ENCODE measurements around the gene TMEM222. TPM values are rescaled to one million over a fixed set of nuclear protein-coding genes. Genes with fewer than 3 reads are reported as not detected.

Gene TMEM222
- total and polyA plus RNA-seq, 12 donors, result 30.7 to 73.2 (median 49.8) TPM

DNA sequence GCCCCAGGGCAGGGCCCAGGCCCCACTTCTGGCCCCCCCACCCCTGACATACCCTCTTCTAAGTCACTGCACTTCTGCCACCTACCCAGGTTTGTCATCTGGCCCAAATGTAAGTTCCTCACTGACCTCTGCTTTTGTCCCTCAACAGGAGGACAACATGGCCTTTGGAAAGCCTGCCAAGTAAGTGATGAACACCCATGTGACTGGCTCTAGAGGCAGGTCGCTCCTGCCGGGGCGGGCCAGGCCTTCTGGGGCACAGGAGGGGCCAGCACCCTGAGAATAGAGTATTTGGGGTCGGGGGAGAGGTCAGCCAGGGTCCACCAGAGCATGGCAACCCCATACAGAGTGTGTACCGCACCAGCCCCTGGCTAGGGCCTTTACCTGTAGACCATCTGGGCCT lies 10.0 kb downstream of the TMEM222 start:
- TF ChIP-seq POLR2A (IDR thresholded peaks at IDR 0.05), result no peak
- TF ChIP-seq CTCF (IDR thresholded peaks at IDR 0.05), result no peak
- Histone ChIP-seq H3K27me3 (no peaks in the 10 kb centered on the region), H3K4me3 (no peak overlapping the region), H3K9me3 (replicated peaks in 1 of 3) (no peaks in the 10 kb centered on the region), H3K36me3 (replicated peaks in 1 of 2) (peaks cover 0 to 62% of the 10 kb centered on the region in 2 donors), H3K4me1 (replicated peaks in 1 of 2) (peaks cover 5 to 12% of the 10 kb centered on the region in 2 donors), H3K27ac (peak overlapping the region in 1 of 5 donors; percentile 14)
- intact Hi-C loops (cut with DNase I), result no loop called here
- DNase-seq, result peak in 5 of 7 donors; percentile 48 to 69 (median 54)
- 54 to 73% (median 62%) methylated on average over 5 of the region's 5 CpGs; no CpG with 5 or more reads in 1 of the 4 donors for WGBS, 4 donors

- no peaks in the 10 kb centered on the region for H3K27me3 ChIP-seq
- no peak overlapping the region for H3K4me3 ChIP-seq
- intact Hi-C loops (cut with DNase I), result no loop called here
- peak overlapping the region in 1 of 5 donors; percentile 14 for H3K27ac ChIP-seq
- peaks cover 0 to 62% of the 10 kb centered on the region in 2 donors for H3K36me3 ChIP-seq (replicated peaks in 1 of 2)
- peaks cover 5 to 12% of the 10 kb centered on the region in 2 donors for H3K4me1 ChIP-seq (replicated peaks in 1 of 2)
- TF ChIP-seq POLR2A (IDR thresholded peaks at IDR 0.05) (no peak), CTCF (IDR thresholded peaks at IDR 0.05) (peak; percentile 56 to 78 (median 64))
- H3K9me3 ChIP-seq (replicated peaks in 1 of 3), result no peaks in the 10 kb centered on the region
- WGBS, 4 donors, result 60 to 71% (median 65%) methylated on average over 8 to 11 of the region's 11 CpGs
- DNase-seq, result peak in 3 of 7 donors; percentile 33 to 51 (median 40)
Observed at GRCh38 chr1:27332536-27333281, 10.7 kb downstream of the TMEM222 start.

DNA sequence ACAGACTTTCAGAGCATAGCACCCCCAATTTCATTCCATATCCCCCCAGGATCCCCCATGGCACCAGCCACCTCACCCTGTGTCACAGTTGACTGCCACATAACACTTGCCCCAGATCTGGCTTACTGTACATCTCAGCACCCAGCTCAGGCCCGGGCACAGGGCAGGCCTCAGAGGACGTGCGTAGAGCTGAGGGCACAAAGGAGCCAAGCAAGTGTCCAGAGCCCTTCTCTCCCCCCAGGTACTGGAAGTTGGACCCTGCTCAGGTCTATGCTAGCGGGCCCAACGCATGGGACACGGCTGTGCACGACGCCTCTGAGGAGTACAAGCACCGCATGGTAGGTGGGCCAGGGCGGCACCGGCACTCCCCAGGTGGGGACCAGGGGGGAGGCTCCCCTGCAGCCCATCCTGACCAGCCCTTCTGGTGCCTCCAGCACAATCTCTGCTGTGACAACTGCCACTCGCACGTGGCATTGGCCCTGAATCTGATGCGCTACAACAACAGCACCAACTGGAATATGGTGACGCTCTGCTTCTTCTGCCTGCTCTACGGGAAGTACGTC lies 11.8 kb downstream of the TMEM222 start:
- TF ChIP-seq POLR2A (IDR thresholded peaks at IDR 0.05) (no peak), CTCF (IDR thresholded peaks at IDR 0.05) (no peak)
- Histone ChIP-seq H3K27ac (no peak overlapping the region), H3K4me1 (replicated peaks in 1 of 2) (peaks cover 5 to 12% of the 10 kb centered on the region in 2 donors), H3K9me3 (replicated peaks in 1 of 3) (no peaks in the 10 kb centered on the region), H3K4me3 (no peak overlapping the region), H3K36me3 (replicated peaks in 1 of 2) (peaks cover 0 to 60% of the 10 kb centered on the region in 2 donors), H3K27me3 (no peaks in the 10 kb centered on the region)
- intact Hi-C loops (cut with DNase I), result no loop called here
- 87 to 94% (median 93%) methylated on average over 14 to 17 of the region's 17 CpGs for WGBS, 4 donors
- no peak for DNase-seq

- intact Hi-C loops (cut with DNase I), result no loop called here
- Histone ChIP-seq H3K9me3 (replicated peaks in 1 of 3) (no peaks in the 10 kb centered on the region), H3K27me3 (no peaks in the 10 kb centered on the region), H3K4me3 (no peak overlapping the region), H3K36me3 (replicated peaks in 1 of 2) (peaks cover 0 to 58% of the 10 kb centered on the region in 2 donors), H3K27ac (no peak overlapping the region), H3K4me1 (replicated peaks in 1 of 2) (peaks cover 5 to 12% of the 10 kb centered on the region in 2 donors)
- 93 to 96% (median 94%) methylated on average over 8 to 17 of the region's 17 CpGs for WGBS, 4 donors
- DNase-seq, result no peak
- TF ChIP-seq CTCF (IDR thresholded peaks at IDR 0.05), result no peak
- no peak for TF ChIP-seq POLR2A (IDR thresholded peaks at IDR 0.05)
Observed at GRCh38 chr1:27335506-27336422, 13.8 kb downstream of the TMEM222 start.
